ENCODE results near the gene IGSF6. TPM values are rescaled to one million over a fixed set of nuclear protein-coding genes. Genes with fewer than 3 reads are reported as not detected.

The IGSF6 gene
- total and polyA plus RNA-seq, 2 of the 13 experiments (the other 11 are each of a cell fraction or from before 2014, with no cell fraction given), result not detected

- TF ChIP-seq SRF (IDR thresholded peaks at IDR 0.05; ENCODE audit: low read depth, low read length), result peak; percentile 79; the same call in 1 of the 2 replicates
- TF ChIP-seq ZBTB20 (CRISPR knock-in tag; IDR thresholded peaks at IDR 0.05; ENCODE audit: borderline replicate concordance, low read depth), result peak; percentile 92
- peak; percentile 100 for TF ChIP-seq ZNF788 (CRISPR knock-in tag; IDR thresholded peaks at IDR 0.05; ENCODE audit: borderline replicate concordance)
- TF ChIP-seq GATAD1 (CRISPR knock-in tag; IDR thresholded peaks at IDR 0.05), result peak; percentile 98
- TF ChIP-seq, protein P1, sequence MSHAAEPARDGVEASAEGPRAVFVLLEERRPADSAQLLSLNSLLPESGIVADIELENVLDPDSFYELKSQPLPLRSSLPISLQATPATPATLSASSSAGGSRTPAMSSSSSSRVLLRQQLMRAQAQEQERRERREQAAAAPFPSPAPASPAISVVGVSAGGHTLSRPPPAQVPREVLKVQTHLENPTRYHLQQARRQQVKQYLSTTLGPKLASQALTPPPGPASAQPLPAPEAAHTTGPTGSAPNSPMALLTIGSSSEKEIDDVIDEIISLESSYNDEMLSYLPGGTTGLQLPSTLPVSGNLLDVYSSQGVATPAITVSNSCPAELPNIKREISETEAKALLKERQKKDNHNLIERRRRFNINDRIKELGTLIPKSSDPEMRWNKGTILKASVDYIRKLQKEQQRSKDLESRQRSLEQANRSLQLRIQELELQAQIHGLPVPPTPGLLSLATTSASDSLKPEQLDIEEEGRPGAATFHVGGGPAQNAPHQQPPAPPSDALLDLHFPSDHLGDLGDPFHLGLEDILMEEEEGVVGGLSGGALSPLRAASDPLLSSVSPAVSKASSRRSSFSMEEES (CRISPR knock-in tag; IDR thresholded peaks at IDR 0.05), result peak; percentile 85
- TF ChIP-seq JUN (CRISPR knock-in tag; IDR thresholded peaks at IDR 0.05), result no peak; the same call in 1 of the 2 replicates
- TF ChIP-seq NR2F2 (IDR thresholded peaks at IDR 0.05; ENCODE audit: borderline replicate concordance, low read depth), result peak; percentile 70; the same call in 1 of the 2 replicates
- TF ChIP-seq NFE2L1 (CRISPR knock-in tag; IDR thresholded peaks at IDR 0.05; ENCODE audit: borderline replicate concordance), result no peak
- TF ChIP-seq TGIF2 (CRISPR knock-in tag; IDR thresholded peaks at IDR 0.05), result peak; percentile 94; the same call in 1 of the 2 replicates
- TF ChIP-seq RCOR2 (CRISPR knock-in tag; IDR thresholded peaks at IDR 0.05), result peak; percentile 63; the same call in 1 of the 2 replicates
- TF ChIP-seq DMAP1 (CRISPR knock-in tag; IDR thresholded peaks at IDR 0.05), result peak; percentile 95; the same call in 1 of the 2 replicates
- peak; percentile 76; the same call in 1 of the 2 replicates for TF ChIP-seq SIN3A (IDR thresholded peaks at IDR 0.05; ENCODE audit: borderline replicate concordance, low read depth, low read length)
- TF ChIP-seq YY1 (IDR thresholded peaks at IDR 0.05; ENCODE audit: insufficient read depth, insufficient replicate concordance, low read depth, low read length), result peak; percentile 91
- TF ChIP-seq, protein P2, sequence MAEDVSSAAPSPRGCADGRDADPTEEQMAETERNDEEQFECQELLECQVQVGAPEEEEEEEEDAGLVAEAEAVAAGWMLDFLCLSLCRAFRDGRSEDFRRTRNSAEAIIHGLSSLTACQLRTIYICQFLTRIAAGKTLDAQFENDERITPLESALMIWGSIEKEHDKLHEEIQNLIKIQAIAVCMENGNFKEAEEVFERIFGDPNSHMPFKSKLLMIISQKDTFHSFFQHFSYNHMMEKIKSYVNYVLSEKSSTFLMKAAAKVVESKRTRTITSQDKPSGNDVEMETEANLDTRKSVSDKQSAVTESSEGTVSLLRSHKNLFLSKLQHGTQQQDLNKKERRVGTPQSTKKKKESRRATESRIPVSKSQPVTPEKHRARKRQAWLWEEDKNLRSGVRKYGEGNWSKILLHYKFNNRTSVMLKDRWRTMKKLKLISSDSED (CRISPR knock-in tag; IDR thresholded peaks at IDR 0.05), result no peak
- peak; percentile 98 for TF ChIP-seq DNMT1 (CRISPR knock-in tag; IDR thresholded peaks at IDR 0.05)
- TF ChIP-seq, protein P3, sequence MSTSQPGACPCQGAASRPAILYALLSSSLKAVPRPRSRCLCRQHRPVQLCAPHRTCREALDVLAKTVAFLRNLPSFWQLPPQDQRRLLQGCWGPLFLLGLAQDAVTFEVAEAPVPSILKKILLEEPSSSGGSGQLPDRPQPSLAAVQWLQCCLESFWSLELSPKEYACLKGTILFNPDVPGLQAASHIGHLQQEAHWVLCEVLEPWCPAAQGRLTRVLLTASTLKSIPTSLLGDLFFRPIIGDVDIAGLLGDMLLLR (CRISPR knock-in tag; IDR thresholded peaks at IDR 0.05), result peak; percentile 91
- TF ChIP-seq NFATC3 (CRISPR knock-in tag; IDR thresholded peaks at IDR 0.05), result peak; percentile 94; the same call in 1 of the 2 replicates
- TF ChIP-seq MBNL3 (CRISPR knock-in tag; conservative IDR thresholded peaks at IDR 0.05), result no peak
- TF ChIP-seq DRAP1 (CRISPR knock-in tag; IDR thresholded peaks at IDR 0.05), result peak; percentile 94
- peak; percentile 96 for TF ChIP-seq HMGXB3 (CRISPR knock-in tag; IDR thresholded peaks at IDR 0.05; ENCODE audit: borderline replicate concordance)
These were observed 53.0 kb downstream of the IGSF6 start, which contains the start of gene METTL9 (continued) for GRCh38 chr16:21599122-21600030.
